ENCODE measurements around the gene CTIF.

CTIF gene

GRCh38 chr18:48736321-48737260, 197.8 kb downstream of the CTIF start:
- DNase-seq: no peak

- no peak for DNase-seq
These were observed 200.6 kb downstream of the CTIF start for GRCh38 chr18:48739266-48740067.

- DNase-seq: no peak
These were observed 201.2 kb downstream of the CTIF start for GRCh38 chr18:48740068-48740440.

GRCh38 chr18:48740851-48741485, 202.1 kb downstream of the CTIF start:
- no peak for DNase-seq

- DNase-seq: no peak
These were observed 203.0 kb downstream of the CTIF start for GRCh38 chr18:48741866-48742265.

GRCh38 chr18:48742304-48742703, 203.5 kb downstream of the CTIF start:
- no peak for DNase-seq

GRCh38 chr18:48742706-48743475, 204.1 kb downstream of the CTIF start:
- no peak for DNase-seq

GRCh38 chr18:48743886-48744285, 205.1 kb downstream of the CTIF start:
- DNase-seq: no peak

- DNase-seq: no peak
These were observed 206.5 kb downstream of the CTIF start for GRCh38 chr18:48745293-48745692.

- DNase-seq: no peak
These were observed 210.9 kb downstream of the CTIF start for GRCh38 chr18:48749768-48750167.

GRCh38 chr18:48750485-48751175, 211.8 kb downstream of the CTIF start:
- DNase-seq: no peak

GRCh38 chr18:48751727-48752468, 213.1 kb downstream of the CTIF start:
- no peak for DNase-seq

- DNase-seq: no peak
These were observed 213.6 kb downstream of the CTIF start for GRCh38 chr18:48752478-48752877.

- DNase-seq: no peak
These were observed 214.1 kb downstream of the CTIF start for GRCh38 chr18:48752928-48753327.

- DNase-seq: no peak
These were observed 214.9 kb downstream of the CTIF start for GRCh38 chr18:48753691-48754090.

- no peak for DNase-seq
These were observed 215.7 kb downstream of the CTIF start for GRCh38 chr18:48754559-48754958.

- no peak for DNase-seq
These were observed 216.2 kb downstream of the CTIF start for GRCh38 chr18:48754993-48755473.

GRCh38 chr18:48756511-48757226, 217.8 kb downstream of the CTIF start:
- DNase-seq: no peak

GRCh38 chr18:48757367-48757766, 218.5 kb downstream of the CTIF start:
- DNase-seq: no peak

GRCh38 chr18:48757906-48758305, 219.1 kb downstream of the CTIF start:
- DNase-seq: no peak

Data from NCI-H526 treated with DMSO at 0.1 percent for 48 hours (cell line).